ENCODE measurements around the gene STAB2.

The STAB2 gene

DNA sequence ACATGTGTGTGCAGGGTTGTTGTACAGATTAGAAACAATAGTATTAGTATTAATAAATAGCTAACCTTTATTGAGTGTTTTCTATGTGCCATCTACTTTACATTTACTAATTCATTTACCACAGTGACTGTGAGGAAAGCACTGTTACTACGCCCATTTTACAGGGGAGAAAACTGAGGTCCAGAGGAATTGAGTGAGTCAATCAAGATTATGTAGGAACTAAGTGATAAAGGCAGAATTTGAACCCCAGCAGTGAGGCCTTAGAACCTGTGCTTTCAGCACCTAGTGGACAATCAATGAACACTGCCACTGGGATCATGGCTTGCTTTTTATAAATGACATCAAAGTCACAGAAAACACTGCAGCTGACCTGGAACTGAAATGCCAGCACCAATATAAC, 225.7 kb downstream of the STAB2 start:
- no peak for DNase-seq

- DNase-seq, result no peak
Observed at GRCh38 chr12:103813426-103813825, 226.4 kb downstream of the STAB2 start.

DNA sequence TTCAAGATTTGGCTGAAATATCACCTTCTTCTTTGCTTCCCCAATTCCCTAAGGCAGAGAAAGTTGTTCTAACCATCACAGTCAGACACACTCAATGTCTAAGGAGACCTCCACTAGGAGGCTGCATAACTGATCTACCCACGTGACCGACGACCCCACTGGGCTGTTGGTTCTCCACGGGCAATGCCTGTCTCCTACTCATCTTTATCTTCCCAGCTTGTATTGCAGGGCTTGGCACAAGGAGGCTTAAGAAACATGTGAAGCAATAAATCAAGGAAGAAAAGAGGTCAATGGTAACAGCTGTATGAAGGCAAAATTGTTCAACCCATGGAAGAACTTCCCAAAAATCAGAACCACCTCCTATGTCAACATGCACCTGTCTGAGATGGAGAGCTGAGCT, 226.9 kb downstream of the STAB2 start:
- no peak for DNase-seq

- no peak for DNase-seq
Observed at GRCh38 chr12:103814436-103814835, 227.4 kb downstream of the STAB2 start.
